Heart right ventricle (tissue), 16 donors: ENCODE data around the gene SNX20. TPM values are rescaled to one million over a fixed set of nuclear protein-coding genes. Genes with fewer than 3 reads are reported as not detected.

Source experiments
- ATAC-seq, 8 donors: fragments of 200-7000 bp; cut with Tn5 transposase; one replicate each; pipeline ENCODE4 v1.9.1; 2020; ENCODE audit warnings: mild to moderate bottlenecking in 8 of 8, moderate library complexity in 8 of 8, moderate number of reproducible peaks in 1 of 8
- DNase-seq, 2 donors: peaks; one replicate each; pipeline ENCODE4 v3.0.0-alpha.2; 2020
- H3K27ac ChIP-seq, 10 donors: fragments of 200-600 bp; sonication (generic) in 2 of 10; one replicate each; pipeline versions ENCODE4 v1.5.0 to v1.8.0; 2020 to 2022; ENCODE audit warnings: mild to moderate bottlenecking in 3 of 10
- H3K27me3 ChIP-seq, 7 donors: fragments of 200-600 bp; one replicate each; pipeline ENCODE4 v1.8.0; 2021 to 2022; ENCODE audit warnings: mild to moderate bottlenecking in 2 of 7
- H3K36me3 ChIP-seq, 9 donors: fragments of 200-600 bp; sonication (generic) in 1 of 9; one replicate each; pipeline versions ENCODE4 v1.5.0 to v1.8.0; 2020 to 2022; ENCODE audit warnings: mild to moderate bottlenecking in 2 of 9
- H3K4me1 ChIP-seq, 9 donors: fragments of 200-600 bp; sonication (generic) in 1 of 9; one replicate each; pipeline versions ENCODE4 v1.5.0 to v1.8.0; 2020 to 2022; ENCODE audit warnings: mild to moderate bottlenecking in 4 of 9
- H3K4me3 ChIP-seq, 10 donors: fragments of 200-600 bp; sonication (generic) in 2 of 10; one replicate each; pipeline versions ENCODE4 v1.5.0 to v1.8.0; 2020 to 2022; ENCODE audit warnings: mild to moderate bottlenecking in 7 of 10, moderate library complexity in 2 of 10
- H3K9me3 ChIP-seq, 11 donors: fragments of 200-600 bp in 10 of 11; sonication (generic) in 2 of 11; one replicate each; pipeline versions ENCODE4 v1.5.0 to v1.8.0; 2013 to 2022; ENCODE audit warnings: mild to moderate bottlenecking in 2 of 11, control low read depth in 1 of 11, moderate library complexity in 1 of 11
- CTCF ChIP-seq, 9 donors: fragments of 200-600 bp; sonication (generic) in 2 of 9; IDR thresholded peaks; one replicate each; pipeline versions ENCODE4 v1.5.0 to v1.8.0; 2021 to 2022; ENCODE audit warnings: antibody characterized with exemption in 9 of 9, mild to moderate bottlenecking in 5 of 9, moderate library complexity in 1 of 9
- WGBS, 2 donors: extraction: QIAGEN DNeasy Blood & Tissue Kit; methylation state at CpG; one replicate each; pipeline ENCODE4 v1.1.7; 2013; ENCODE audit warnings: inconsistent platforms in 1 of 2; 5-methylcytosine and 5-hydroxymethylcytosine counted together
- intact Hi-C, 10 donors: fragments of 100-400 bp; cut with DNase I; formaldehyde crosslinking; loops; one replicate each; pipeline versions ENCODE4 v1.11.1 to v1.14.2; 2022
- polyA plus RNA-seq, 2 donors: library from polyadenylated mRNA; stranded (reverse); fragments of 200-250 nt; gene quantifications; one replicate each; pipeline ENCODE4 v1.2.3, GENCODE V29; 2013
- total RNA-seq, 10 donors: library from RNA; stranded (reverse); fragmentation: NEBNext Ultra II Directional in 3 of 10; extraction: Animal tissue kit (Norgen Biotek cat#: 25700) in 3 of 10; gene quantifications; one replicate each; pipeline versions ENCODE4 v1.2.1 to v1.2.4, GENCODE V29; 2021 to 2023
- donor health status: Arrhythmogenic right ventricular cardiomyopathy.
- donor health status: ischemic (EF 13 %, LVEDD 7.1; RV severe dilation, severe dysfunction).
- donor health status: healthy with polysubstance abuse.
- donor health status: DM: no; HTN: yes; CAD: no.
- donor health status: DM: no; HTN: no; CAD: no.
- donor health status: ischemic (EF 25% LVEDD 6.9; RV normal size, moderate dysfunction).
- donor health status: ischemic (EF 25% LVEDD 5.7; RV mildly dilated, moderate dysfunction).
- donor health status: healthy.
- donor health status: DM: yes; HTN: yes; CAD: no.
- donor health status: Ischemic cardiomyopathy.
- donor health status: ischemic (EF 35%, LVEDD 5.7; RV mildly dilated, moderate dysfunction).
- donor health status: nonischemic (EF 11% LVEDD 7.7; RV severe dilation, severe dysfunction).
- donor health status: DM: yes; HTN: yes; CAD: no.
- donor health status: PGD.
- donor health status: ischemic (EF 29% LVEDD 5.4; RV normal size, mild dysfunction).
- donor health status: nonischemic (EF 23%, LVEDD 6.1; RV moderate dilation, normal function).

Gene SNX20
- total and polyA plus RNA-seq, 12 donors: 0.08 to 7.1 (median 0.63) TPM

GRCh38 chr16:50684823-50685461 is 3.8 kb upstream of the SNX20 start:
- 90 to 91% methylated on average over 11 of the region's 11 CpGs for WGBS, 2 donors
- no peak overlapping the region for H3K4me3 ChIP-seq
- H3K27me3 ChIP-seq: no peaks in the 10 kb centered on the region
- TF ChIP-seq CTCF (IDR thresholded peaks at IDR 0.05): no peak
- no peak for DNase-seq
- peak overlapping the region in 1 of 10 donors; percentile 85 for H3K27ac ChIP-seq
- intact Hi-C loops: no loop called here
- H3K36me3 ChIP-seq: no peaks in the 10 kb centered on the region
- no peak for ATAC-seq
- no peaks in the 10 kb centered on the region for H3K9me3 ChIP-seq
- peaks cover 0 to 75% (median 4%) of the 10 kb centered on the region in 9 donors for H3K4me1 ChIP-seq

- peak in 4 of 8 donors; percentile 13 to 48 (median 37) for ATAC-seq
Observed at GRCh38 chr16:50683689-50684374, 2.7 kb upstream of the SNX20 start.

GRCh38 chr16:50680556-50680893 is 587 bp downstream of the SNX20 start:
- Histone ChIP-seq H3K9me3 (no peaks in the 10 kb centered on the region), H3K4me1 (peaks cover 0 to 60% (median 0%) of the 10 kb centered on the region in 9 donors), H3K27me3 (peaks cover 0 to 5% (median 0%) of the 10 kb centered on the region in 7 donors), H3K36me3 (peaks cover 0 to 21% (median 0%) of the 10 kb centered on the region in 9 donors), H3K4me3 (peak overlapping the region in 7 of 10 donors; percentile 23 to 68 (median 27)), H3K27ac (peak overlapping the region in 4 of 10 donors; percentile 18 to 97 (median 56))
- no peak for TF ChIP-seq CTCF (IDR thresholded peaks at IDR 0.05)
- DNase-seq (no peak), ATAC-seq (no peak)
- WGBS, 2 donors: 89% methylated on average over 3 of the region's 3 CpGs
- intact Hi-C loops: no loop called here

More at GRCh38 chr16:50683689-50684374, 2.7 kb upstream of the SNX20 start:
- H3K4me1 ChIP-seq: peaks cover 0 to 86% (median 4%) of the 10 kb centered on the region in 9 donors
- DNase-seq: no peak
- 79 to 91% methylated on average over 14 of the region's 14 CpGs for WGBS, 2 donors
- no peaks in the 10 kb centered on the region for H3K36me3 ChIP-seq
- no peaks in the 10 kb centered on the region for H3K9me3 ChIP-seq
- TF ChIP-seq CTCF (IDR thresholded peaks at IDR 0.05): no peak
- H3K27ac ChIP-seq: peak overlapping the region in 1 of 10 donors; percentile 85
- H3K4me3 ChIP-seq: peak overlapping the region in 1 of 10 donors; percentile 20
- intact Hi-C loops: no loop called here
- H3K27me3 ChIP-seq: no peaks in the 10 kb centered on the region

- Histone ChIP-seq H3K27me3 (peaks cover 0 to 9% (median 2%) of the 10 kb centered on the region in 7 donors), H3K4me3 (peak overlapping the region in 2 of 10 donors; percentile 34 to 68), H3K27ac (peak overlapping the region in 2 of 10 donors; percentile 69 to 97), H3K9me3 (no peaks in the 10 kb centered on the region), H3K36me3 (peaks cover 0 to 27% (median 0%) of the 10 kb centered on the region in 9 donors), H3K4me1 (peaks cover 0 to 54% (median 0%) of the 10 kb centered on the region in 9 donors)
- DNase-seq (no peak), ATAC-seq (no peak)
- WGBS, 2 donors: 89 to 92% methylated on average over 6 of the region's 6 CpGs
- no peak for TF ChIP-seq CTCF (IDR thresholded peaks at IDR 0.05)
- intact Hi-C loops: loop anchor here in 2 of 10 donors (5.0 to 10.0 kb wide), 2 partner anchors 67 to 125 kb away; no protein-coding TSS in a partner anchor
Observed at GRCh38 chr16:50679676-50680555, 1.2 kb downstream of the SNX20 start.
